ENCODE results near the gene PAN3.

Gene PAN3

GRCh38 chr13:28100150-28101121 lies 37.9 kb upstream of the PAN3 start, which contains the start of gene FLT3 (continued):
- TF ChIP-seq INSM2 (tag by site-specific recombination; IDR thresholded peaks at IDR 0.05) = peak; percentile 65
- no peak for TF ChIP-seq ZNF544 (tag by site-specific recombination; IDR thresholded peaks at IDR 0.05)
- TF ChIP-seq ZNF292 (tag by site-specific recombination; IDR thresholded peaks at IDR 0.05; ENCODE audit: borderline replicate concordance, low read depth) = no peak
- peak; percentile 57; the same call in 1 of the 2 replicates for TF ChIP-seq IKZF3 (tag by site-specific recombination; IDR thresholded peaks at IDR 0.05)
- no peak for TF ChIP-seq ZNF654 (tag by site-specific recombination; IDR thresholded peaks at IDR 0.05; ENCODE audit: low read depth)
- TF ChIP-seq ZNF529 (tag by site-specific recombination; IDR thresholded peaks at IDR 0.05; ENCODE audit: insufficient replicate concordance) = no peak
- TF ChIP-seq ZNF777 (tag by site-specific recombination; IDR thresholded peaks at IDR 0.05; ENCODE audit: borderline replicate concordance) = no peak
- no peak for TF ChIP-seq ZNF223 (tag by site-specific recombination; IDR thresholded peaks at IDR 0.05)
- TF ChIP-seq ZNF596 (tag by site-specific recombination; IDR thresholded peaks at IDR 0.05) = no peak; the same call in 1 of the 2 replicates
- no peak for TF ChIP-seq ZNF621 (tag by site-specific recombination; IDR thresholded peaks at IDR 0.05)
- no peak for TF ChIP-seq ZNF585B (tag by site-specific recombination; IDR thresholded peaks at IDR 0.05)
- no peak for TF ChIP-seq ZFP3 (tag by site-specific recombination; IDR thresholded peaks at IDR 0.05; ENCODE audit: low read depth)
- no peak for TF ChIP-seq ZNF19 (tag by site-specific recombination; IDR thresholded peaks at IDR 0.05; ENCODE audit: low read depth)
- no peak for TF ChIP-seq PRDM6 (tag by site-specific recombination; IDR thresholded peaks at IDR 0.05)
- no peak for TF ChIP-seq ZNF530 (tag by site-specific recombination; IDR thresholded peaks at IDR 0.05; ENCODE audit: low read depth)
- TF ChIP-seq ZNF791 (tag by site-specific recombination; IDR thresholded peaks at IDR 0.05) = no peak
- no peak for TF ChIP-seq ZNF513 (tag by site-specific recombination; IDR thresholded peaks at IDR 0.05)
- peak; percentile 41; the same call in 1 of the 2 replicates for TF ChIP-seq TRIM28 (IDR thresholded peaks at IDR 0.05; ENCODE audit: borderline replicate concordance, low read length)
- TF ChIP-seq ZNF354C (tag by site-specific recombination; IDR thresholded peaks at IDR 0.05; ENCODE audit: borderline replicate concordance, low read depth) = no peak
- no peak for TF ChIP-seq ZNF416 (tag by site-specific recombination; IDR thresholded peaks at IDR 0.05)
- TF ChIP-seq REST (tag by site-specific recombination; IDR thresholded peaks at IDR 0.05) = no peak
- no peak for TF ChIP-seq ZNF571 (tag by site-specific recombination; IDR thresholded peaks at IDR 0.05)
- no peak for TF ChIP-seq ZNF24 (tag by site-specific recombination; IDR thresholded peaks at IDR 0.05)
- TF ChIP-seq SP7 (tag by site-specific recombination; IDR thresholded peaks at IDR 0.05) = 0 out of 2 replicates have a peak, but pooled peaks have one; percentile 28
- TF ChIP-seq ZNF423 (tag by site-specific recombination; IDR thresholded peaks at IDR 0.05) = no peak
- peak; percentile 35; the same call in 1 of the 2 replicates for TF ChIP-seq ZNF660 (tag by site-specific recombination; IDR thresholded peaks at IDR 0.05)
- TF ChIP-seq ZNF280C (tag by site-specific recombination; IDR thresholded peaks at IDR 0.05) = no peak
- TF ChIP-seq ZNF837 (tag by site-specific recombination; IDR thresholded peaks at IDR 0.05) = no peak
- TF ChIP-seq YY2 (tag by site-specific recombination; IDR thresholded peaks at IDR 0.05) = no peak

All from HEK293 (cell line).